ENCODE data around the gene SUMO3.
"Not testable (repeated sequence)": the region's sequence is repeated elsewhere in the genome, so short reads cannot be mapped to it uniquely, and the experiment has no call there.

SUMO3 gene

GRCh38 chr21:44846485-44847260 lies 28.8 kb upstream of the SUMO3 start:
- DNase-seq (ENCODE audit: low read depth): no peak

GRCh38 chr21:44846224-44846484 lies 28.3 kb upstream of the SUMO3 start:
- DNase-seq (ENCODE audit: low read depth): no peak

GRCh38 chr21:44845418-44846223 lies 27.8 kb upstream of the SUMO3 start:
- DNase-seq (ENCODE audit: low read depth): no peak

GRCh38 chr21:44844256-44844655 lies 26.4 kb upstream of the SUMO3 start:
- DNase-seq (ENCODE audit: low read depth): no peak

GRCh38 chr21:44842721-44843445 lies 25.0 kb upstream of the SUMO3 start:
- DNase-seq (ENCODE audit: low read depth): no peak

GRCh38 chr21:44842087-44842486 lies 24.2 kb upstream of the SUMO3 start:
- no peak for DNase-seq (ENCODE audit: low read depth)

GRCh38 chr21:44840771-44841170 lies 22.9 kb upstream of the SUMO3 start:
- no peak for DNase-seq (ENCODE audit: low read depth)

- no peak for DNase-seq (ENCODE audit: low read depth)
These were observed 21.1 kb upstream of the SUMO3 start for GRCh38 chr21:44838951-44839350.

- DNase-seq (ENCODE audit: low read depth): no peak
These were observed 20.4 kb upstream of the SUMO3 start for GRCh38 chr21:44838039-44838895.

- no peak for DNase-seq (ENCODE audit: low read depth)
These were observed 19.7 kb upstream of the SUMO3 start for GRCh38 chr21:44837537-44837936.

GRCh38 chr21:44836666-44837471 lies 19.0 kb upstream of the SUMO3 start:
- no peak for DNase-seq (ENCODE audit: low read depth)

GRCh38 chr21:44836349-44836665 lies 18.4 kb upstream of the SUMO3 start:
- DNase-seq (ENCODE audit: low read depth): no peak

GRCh38 chr21:44835647-44835973 lies 17.7 kb upstream of the SUMO3 start:
- DNase-seq (ENCODE audit: low read depth): no peak

GRCh38 chr21:44834951-44835646 lies 17.2 kb upstream of the SUMO3 start:
- no peak for DNase-seq (ENCODE audit: low read depth)

GRCh38 chr21:44834231-44834950 lies 16.5 kb upstream of the SUMO3 start:
- DNase-seq (ENCODE audit: low read depth): no peak

- no peak for DNase-seq (ENCODE audit: low read depth)
These were observed 15.8 kb upstream of the SUMO3 start for GRCh38 chr21:44833663-44834062.

- not testable (repeated sequence) for DNase-seq (ENCODE audit: low read depth)
These were observed 14.8 kb upstream of the SUMO3 start for GRCh38 chr21:44832516-44833255.

- DNase-seq (ENCODE audit: low read depth): no peak
These were observed 13.5 kb upstream of the SUMO3 start for GRCh38 chr21:44831227-44831860.

- no peak for DNase-seq (ENCODE audit: low read depth)
These were observed 11.7 kb upstream of the SUMO3 start for GRCh38 chr21:44829507-44830092.
